KMS-11 (cell line): ENCODE measurements around the gene MMP25.
A peak's percentile ranks its signal among the peaks of the same experiment; 100 is the strongest.

Source experiments
- H2AFZ ChIP-seq: fragments of 200-600 bp; sonication (generic); 2 replicates; pipeline ENCODE4 v1.6.1; 2016; ENCODE audit warnings: antibody characterized with exemption, mixed run types, low read depth
- H3K27ac ChIP-seq: fragments of 200-600 bp; sonication (generic); 2 replicates; pipeline ENCODE4 v1.6.1; 2016; ENCODE audit warnings: mild to moderate bottlenecking, mixed run types
- H3K27me3 ChIP-seq: fragments of 200-600 bp; sonication (generic); 2 replicates; pipeline ENCODE4 v1.6.1; 2017; ENCODE audit warnings: mild to moderate bottlenecking, low read depth, mixed run types, moderate library complexity; ENCODE audit not compliant: insufficient read depth
- H3K36me3 ChIP-seq: fragments of 200-600 bp; sonication (generic); 2 replicates; pipeline ENCODE4 v1.6.1; 2017; ENCODE audit warnings: mild to moderate bottlenecking, mixed run types; ENCODE audit not compliant: insufficient read depth
- H3K4me1 ChIP-seq: fragments of 200-600 bp; sonication (generic); 2 replicates; pipeline ENCODE4 v1.6.1; 2016; ENCODE audit warnings: mild to moderate bottlenecking, low read depth, mixed run types; ENCODE audit not compliant: poor library complexity, severe bottlenecking
- H3K4me2 ChIP-seq: fragments of 200-600 bp; sonication (generic); 2 replicates; pipeline ENCODE4 v1.7.0; 2016; ENCODE audit warnings: mild to moderate bottlenecking, mixed run types
- H3K4me3 ChIP-seq: fragments of 200-600 bp; sonication (generic); IDR thresholded peaks from 2 replicates; pipeline ENCODE4 v1.6.1; 2017; ENCODE audit warnings: low read depth, low read length, mixed read lengths; ENCODE audit not compliant: insufficient read depth
- H3K79me2 ChIP-seq: fragments of 200-600 bp; sonication (generic); 2 replicates; pipeline ENCODE4 v1.6.1; 2016; ENCODE audit warnings: low read depth, mixed run types; ENCODE audit not compliant: insufficient read depth
- H3K9ac ChIP-seq: fragments of 200-600 bp; sonication (generic); 2 replicates; pipeline ENCODE4 v1.6.1; 2016; ENCODE audit warnings: mild to moderate bottlenecking, mixed run types
- H4K20me1 ChIP-seq: fragments of 200-600 bp; sonication (generic); 2 replicates; pipeline ENCODE4 v1.6.1; 2016; ENCODE audit warnings: mild to moderate bottlenecking, mixed run types; ENCODE audit not compliant: insufficient read depth
- TF ChIP-seq, protein P1 (sequence below): fragments of 200-600 bp; sonication (generic); conservative IDR thresholded peaks from 2 replicates; pipeline ENCODE4 v1.6.1; 2017; ENCODE audit warnings: low read depth, mild to moderate bottlenecking, antibody characterized with exemption, low read length, moderate library complexity, mixed read lengths

MMP25 gene

GRCh38 chr16:3019594-3020246 lies 26.6 kb upstream of the MMP25 start:
- no peaks in the 10 kb centered on the region for H3K36me3 ChIP-seq
- H3K9ac ChIP-seq = no peak overlapping the region
- H3K4me3 ChIP-seq = no peak overlapping the region
- H3K27ac ChIP-seq = no peak overlapping the region
- peaks cover 16% of the 10 kb centered on the region for H3K27me3 ChIP-seq
- peak overlapping the region; percentile 77 for H3K4me2 ChIP-seq
- H3K79me2 ChIP-seq = no peaks in the 10 kb centered on the region
- H2AFZ ChIP-seq = peak overlapping the region; percentile 98
- H4K20me1 ChIP-seq = no peaks in the 10 kb centered on the region
- H3K4me1 ChIP-seq = peaks cover 39% of the 10 kb centered on the region
- TF ChIP-seq, protein P1, sequence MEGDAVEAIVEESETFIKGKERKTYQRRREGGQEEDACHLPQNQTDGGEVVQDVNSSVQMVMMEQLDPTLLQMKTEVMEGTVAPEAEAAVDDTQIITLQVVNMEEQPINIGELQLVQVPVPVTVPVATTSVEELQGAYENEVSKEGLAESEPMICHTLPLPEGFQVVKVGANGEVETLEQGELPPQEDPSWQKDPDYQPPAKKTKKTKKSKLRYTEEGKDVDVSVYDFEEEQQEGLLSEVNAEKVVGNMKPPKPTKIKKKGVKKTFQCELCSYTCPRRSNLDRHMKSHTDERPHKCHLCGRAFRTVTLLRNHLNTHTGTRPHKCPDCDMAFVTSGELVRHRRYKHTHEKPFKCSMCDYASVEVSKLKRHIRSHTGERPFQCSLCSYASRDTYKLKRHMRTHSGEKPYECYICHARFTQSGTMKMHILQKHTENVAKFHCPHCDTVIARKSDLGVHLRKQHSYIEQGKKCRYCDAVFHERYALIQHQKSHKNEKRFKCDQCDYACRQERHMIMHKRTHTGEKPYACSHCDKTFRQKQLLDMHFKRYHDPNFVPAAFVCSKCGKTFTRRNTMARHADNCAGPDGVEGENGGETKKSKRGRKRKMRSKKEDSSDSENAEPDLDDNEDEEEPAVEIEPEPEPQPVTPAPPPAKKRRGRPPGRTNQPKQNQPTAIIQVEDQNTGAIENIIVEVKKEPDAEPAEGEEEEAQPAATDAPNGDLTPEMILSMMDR = no peak

GRCh38 chr16:3020247-3020603 lies 26.1 kb upstream of the MMP25 start, which contains the start of gene TNFRSF12A:
TSS of gene TNFRSF12A (plus strand) at chr16:3020368. CDS start at chr16:3020398, 30 bp downstream.
- no peak within 1 kb of the TSS for H3K27ac ChIP-seq
- TF ChIP-seq, protein P1 = no peak
- H3K4me1 ChIP-seq = peaks cover 44% of the 10 kb centered on the region
- no peak within 1 kb of the TSS for H3K4me3 ChIP-seq
- H3K79me2 ChIP-seq = no peaks in the 10 kb centered on the region
- H4K20me1 ChIP-seq = no peaks in the 10 kb centered on the region
- peak within 1 kb of the TSS; percentile 99 for H3K4me2 ChIP-seq
- no peaks in the 10 kb centered on the region for H3K36me3 ChIP-seq
- peak within 1 kb of the TSS; percentile 98 for H2AFZ ChIP-seq
- peaks cover 12% of the 10 kb centered on the region for H3K27me3 ChIP-seq
- H3K9ac ChIP-seq = peak within 1 kb of the TSS; percentile 48; the same call in 1 of the 2 replicates

DNA sequence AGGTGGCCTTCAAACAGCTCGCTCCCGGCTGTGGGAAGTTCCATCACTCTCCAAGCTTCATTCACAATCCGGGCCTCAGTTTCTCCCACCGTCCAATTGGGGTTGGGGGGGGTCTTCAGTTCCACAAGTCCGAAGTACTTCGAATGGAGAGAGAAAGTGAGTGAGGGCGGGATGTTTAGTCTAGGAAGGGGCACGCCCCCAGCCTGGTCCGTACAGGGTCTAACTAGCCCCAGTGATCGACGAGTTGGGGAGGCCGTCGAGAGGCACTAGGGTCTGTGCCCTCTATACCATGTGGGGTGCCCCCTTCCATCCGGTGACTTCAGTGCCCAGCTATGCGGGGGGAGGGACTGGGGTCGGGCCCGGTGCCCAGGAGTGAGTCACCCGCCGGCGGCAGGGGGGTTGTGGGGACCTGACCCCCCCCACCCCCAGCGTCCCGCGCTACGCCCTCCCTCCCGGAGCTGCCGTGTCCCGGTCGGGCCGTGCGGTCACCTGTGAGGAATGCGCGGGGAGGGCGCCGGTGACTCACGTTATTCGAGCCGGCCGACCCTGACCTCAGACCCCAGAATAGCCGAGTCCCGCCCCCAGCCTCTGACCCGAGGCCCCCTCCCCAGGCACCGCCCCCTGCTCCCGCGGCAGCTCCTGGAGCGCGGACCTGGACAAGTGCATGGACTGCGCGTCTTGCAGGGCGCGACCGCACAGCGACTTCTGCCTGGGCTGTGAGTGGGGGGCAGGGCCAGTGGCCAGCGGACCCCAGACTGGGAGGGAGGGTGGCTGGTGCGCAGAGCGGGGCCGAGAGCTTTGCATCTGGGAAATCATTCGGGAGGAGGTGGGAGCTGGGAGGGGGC lies 25.5 kb upstream of the MMP25 start:
- Histone ChIP-seq H4K20me1 (no peaks in the 10 kb centered on the region), H3K4me3 (no peak overlapping the region), H3K27ac (no peak overlapping the region), H3K4me1 (peaks cover 44% of the 10 kb centered on the region), H3K27me3 (peaks cover 7% of the 10 kb centered on the region), H2AFZ (peak overlapping the region; percentile 98), H3K9ac (peak overlapping the region; percentile 48; the same call in 1 of the 2 replicates), H3K4me2 (peak overlapping the region; percentile 99), H3K36me3 (no peaks in the 10 kb centered on the region), H3K79me2 (no peaks in the 10 kb centered on the region)
- TF ChIP-seq, protein P1 = no peak

DNA sequence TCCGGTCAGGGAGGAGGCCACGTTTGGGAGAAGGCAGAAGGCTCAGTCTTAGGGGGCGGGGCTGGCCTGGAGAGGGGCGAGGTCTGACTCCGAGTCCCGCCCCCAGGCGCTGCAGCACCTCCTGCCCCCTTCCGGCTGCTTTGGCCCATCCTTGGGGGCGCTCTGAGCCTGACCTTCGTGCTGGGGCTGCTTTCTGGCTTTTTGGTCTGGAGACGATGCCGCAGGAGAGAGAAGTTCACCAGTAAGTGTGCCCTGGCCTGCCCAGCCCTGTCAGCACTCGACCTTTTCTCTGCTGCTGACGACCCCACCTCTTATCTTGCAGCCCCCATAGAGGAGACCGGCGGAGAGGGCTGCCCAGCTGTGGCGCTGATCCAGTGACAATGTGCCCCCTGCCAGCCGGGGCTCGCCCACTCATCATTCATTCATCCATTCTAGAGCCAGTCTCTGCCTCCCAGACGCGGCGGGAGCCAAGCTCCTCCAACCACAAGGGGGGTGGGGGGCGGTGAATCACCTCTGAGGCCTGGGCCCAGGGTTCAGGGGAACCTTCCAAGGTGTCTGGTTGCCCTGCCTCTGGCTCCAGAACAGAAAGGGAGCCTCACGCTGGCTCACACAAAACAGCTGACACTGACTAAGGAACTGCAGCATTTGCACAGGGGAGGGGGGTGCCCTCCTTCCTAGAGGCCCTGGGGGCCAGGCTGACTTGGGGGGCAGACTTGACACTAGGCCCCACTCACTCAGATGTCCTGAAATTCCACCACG lies 24.7 kb upstream of the MMP25 start:
- TF ChIP-seq, protein P1 = 0 out of 2 replicates have a peak, but pooled peaks have one; percentile 18
- Histone ChIP-seq H2AFZ (peak overlapping the region; percentile 98; the same call in 1 of the 2 replicates), H3K4me2 (peak overlapping the region; percentile 99), H3K36me3 (no peaks in the 10 kb centered on the region), H3K4me3 (no peak overlapping the region), H3K9ac (no peak overlapping the region), H3K27ac (no peak overlapping the region), H3K27me3 (peaks cover 6% of the 10 kb centered on the region; the same call in 1 of the 2 replicates), H3K79me2 (no peaks in the 10 kb centered on the region), H3K4me1 (peaks cover 44% of the 10 kb centered on the region), H4K20me1 (no peaks in the 10 kb centered on the region)
